NCI-H2196 treated with DMSO at 0.1 percent for 48 hours (cell line): Measurements from ENCODE around the gene XAB2.
A peak's percentile ranks its signal among the peaks of the same experiment; 100 is the strongest.

Source experiments
- DNase-seq: peaks from one replicate; lab custom pipeline; 2025; ENCODE audit not compliant: unreplicated experiment; lab: John Stamatoyannopoulos, UW

The XAB2 gene

DNA sequence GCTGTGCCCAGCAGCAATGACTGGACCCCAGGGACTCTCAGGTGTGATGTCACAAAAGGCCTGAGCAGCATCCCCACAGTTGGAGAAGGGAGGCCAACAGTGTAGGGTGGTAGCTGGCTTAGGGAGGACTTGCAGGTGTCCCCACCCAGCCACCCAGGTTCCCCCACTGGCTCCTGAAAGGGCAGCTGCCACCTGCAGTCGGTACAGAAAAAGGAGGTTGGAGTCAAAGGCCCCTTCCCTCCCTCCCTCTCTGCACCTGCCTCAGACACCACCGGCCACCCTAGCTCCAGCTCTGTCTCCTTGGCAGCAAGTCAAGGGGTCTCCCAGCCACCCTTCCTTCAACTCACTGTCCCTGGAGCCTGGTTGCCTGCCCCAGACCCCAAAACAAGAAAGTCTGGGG is 4.4 kb upstream of the XAB2 start, which contains the start of gene PCP2:
PCP2 (minus strand) TSS at position 22 of the 400 bp plus-strand sequence. CDS start 262 bp downstream, outside the sequence.
- DNase-seq, result no peak

DNA sequence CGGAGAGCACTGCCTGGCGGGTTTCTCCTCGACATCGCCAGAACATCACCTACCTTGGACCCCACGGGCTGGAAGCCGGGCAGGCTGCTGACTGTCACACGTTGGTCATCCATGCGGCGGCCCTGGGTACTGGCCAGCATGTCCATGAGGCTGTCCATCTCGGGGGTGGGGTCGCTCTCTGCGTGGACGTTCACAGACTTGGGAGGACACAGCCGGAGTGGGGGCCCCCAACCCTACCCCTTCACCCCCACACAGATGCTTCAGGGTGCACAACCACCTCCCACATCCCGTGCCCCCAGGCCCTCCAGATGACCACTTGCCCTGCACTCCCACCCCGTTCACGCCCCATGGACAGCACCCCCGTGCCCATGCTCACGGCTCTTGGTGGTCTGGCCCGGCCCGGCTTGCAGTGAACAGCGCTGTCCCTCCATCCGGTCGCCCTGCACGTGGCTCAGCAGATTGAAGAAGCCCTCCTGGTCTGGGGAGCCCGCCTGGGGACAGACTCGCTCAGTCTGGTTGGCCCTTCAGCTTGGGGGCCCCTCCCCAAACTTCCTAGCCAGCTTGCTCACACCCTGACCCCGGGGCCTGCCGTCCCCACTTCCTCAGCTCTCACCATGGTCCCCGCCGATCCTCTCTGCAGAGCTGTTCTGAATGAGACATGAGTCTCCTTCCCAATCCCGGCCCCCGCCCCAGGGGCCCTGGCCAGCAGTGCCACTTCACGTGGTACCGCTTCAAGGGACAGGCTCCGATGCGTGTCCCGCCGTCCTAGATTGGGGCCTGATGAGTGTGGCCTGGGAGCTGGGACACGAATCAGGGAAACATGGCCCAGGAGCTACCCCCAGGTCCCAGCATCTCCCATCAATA is 3.2 kb upstream of the XAB2 start:
- no peak for DNase-seq

DNA sequence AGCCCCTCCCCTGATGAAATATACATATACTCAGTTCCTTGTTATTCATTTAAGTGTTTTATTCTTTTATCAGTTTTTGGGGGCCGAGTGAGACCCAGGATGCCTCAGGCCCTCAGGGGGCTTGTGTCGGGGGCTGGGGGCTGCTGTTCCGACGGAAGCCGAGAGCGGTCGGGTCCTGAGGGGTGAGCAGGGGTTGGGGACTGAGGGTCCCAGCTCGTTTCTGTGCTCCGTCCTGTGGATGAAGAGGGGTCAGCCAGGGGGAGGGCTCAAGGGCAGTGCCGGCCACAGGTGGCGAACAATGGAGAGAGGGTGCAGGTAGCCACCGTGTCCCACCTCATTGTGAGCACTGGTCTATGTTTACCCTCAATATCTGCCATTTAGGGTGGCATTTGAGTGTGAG is 2.2 kb upstream of the XAB2 start:
- no peak for DNase-seq

DNA sequence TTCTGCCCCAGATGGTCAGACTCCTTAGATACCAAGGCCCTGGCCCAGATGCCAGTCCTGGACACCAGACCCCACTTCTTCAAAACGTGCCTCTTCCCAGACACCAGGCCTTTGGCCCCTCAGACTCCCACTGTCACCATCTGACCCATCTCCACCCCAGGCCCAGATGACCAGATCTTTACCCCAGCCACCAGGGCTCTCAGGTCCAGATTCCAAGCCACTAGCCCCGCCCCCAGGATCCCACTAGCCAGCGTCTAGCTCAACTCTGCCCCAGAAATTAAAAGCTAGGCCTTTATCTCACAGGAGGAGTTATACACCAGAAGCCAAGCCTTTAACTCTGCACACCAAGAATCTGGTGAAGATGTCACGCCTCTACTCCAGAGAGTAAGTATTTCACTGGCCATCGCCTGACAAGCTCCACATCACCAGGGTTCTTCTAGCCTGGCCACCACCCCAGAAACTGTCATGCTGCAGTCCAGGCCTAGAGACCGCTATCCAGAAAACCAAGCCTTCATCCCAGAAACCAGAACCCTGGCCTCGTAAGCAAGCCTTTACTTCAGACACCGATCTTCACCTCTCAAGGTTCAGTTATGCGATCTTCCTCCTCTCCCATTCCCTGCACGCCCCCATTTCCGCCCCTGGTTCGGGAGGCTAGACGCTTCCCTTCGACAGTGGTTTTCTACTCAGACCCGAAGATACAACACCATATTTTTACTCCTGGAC is 595 bp downstream of the XAB2 start:
- DNase-seq, result no peak

DNA sequence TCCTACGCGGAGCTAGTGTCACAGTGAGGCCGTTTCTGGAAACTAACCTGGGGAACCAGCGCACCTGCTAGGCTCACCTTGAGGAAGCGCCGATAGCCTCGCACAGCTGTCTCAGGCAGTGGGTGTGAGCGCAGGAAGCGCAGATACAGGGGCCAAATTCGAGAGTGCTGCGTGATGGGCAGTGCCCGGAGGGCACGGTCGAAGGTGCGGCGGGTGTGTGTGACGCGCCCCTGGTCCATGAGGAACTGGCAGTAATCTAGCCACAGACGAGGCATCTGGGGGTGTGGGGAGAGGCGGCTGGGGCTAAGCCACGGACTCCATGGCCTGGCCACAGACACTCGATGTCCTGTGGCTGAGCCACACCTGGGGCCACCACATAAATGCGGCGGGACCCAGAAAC is 2.2 kb downstream of the XAB2 start:
- no peak for DNase-seq

DNA sequence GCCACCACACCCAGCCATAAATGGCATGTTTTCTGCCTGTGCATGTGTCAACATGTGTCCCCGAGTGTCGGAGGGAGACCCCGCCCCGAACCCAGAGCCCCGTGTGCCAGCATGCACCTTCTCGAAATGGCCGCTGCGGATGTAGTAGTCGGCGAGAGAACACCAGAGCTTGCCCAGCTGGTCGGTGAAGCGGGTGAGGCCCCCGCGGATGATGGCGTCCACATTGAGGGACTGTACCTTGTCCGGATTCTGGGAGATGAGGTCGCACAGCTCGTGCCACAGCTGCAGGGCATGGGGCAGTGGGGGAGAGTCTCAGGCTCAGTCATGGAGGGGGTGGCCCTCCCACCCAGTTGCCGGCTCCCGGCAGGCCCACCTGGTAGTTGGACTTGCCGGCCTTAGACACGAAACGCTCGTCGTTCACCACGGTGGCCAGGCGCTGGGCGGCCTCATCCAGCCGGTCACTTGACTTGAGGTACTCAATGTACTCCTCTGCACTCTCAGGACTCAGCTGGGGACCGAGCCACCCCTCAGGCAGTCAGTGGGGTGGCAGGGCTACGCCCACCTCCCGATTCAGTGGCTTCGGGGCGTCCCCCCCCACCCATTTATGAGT is 3.5 kb downstream of the XAB2 start:
- no peak for DNase-seq

DNA sequence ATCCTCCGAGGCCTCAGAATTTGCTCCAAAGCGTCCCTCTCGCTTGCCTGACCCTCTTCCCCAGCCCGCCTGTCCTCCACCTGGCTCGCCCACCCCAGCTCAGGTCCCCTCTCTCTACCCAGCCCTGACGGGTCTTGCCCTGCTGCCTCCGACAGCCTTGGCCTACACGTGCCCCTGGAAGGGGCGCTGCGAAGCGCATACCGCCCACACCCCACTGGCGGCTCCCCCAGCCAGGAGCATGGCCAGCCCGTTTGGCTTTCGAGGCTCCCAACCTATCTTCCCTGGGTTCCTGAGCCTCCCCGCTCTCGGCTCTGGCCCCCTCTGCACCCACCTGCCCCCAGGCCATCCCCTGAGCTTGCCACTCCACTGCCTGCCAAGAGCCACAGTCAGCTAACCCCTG is 4.5 kb downstream of the XAB2 start:
- DNase-seq, result no peak

DNA sequence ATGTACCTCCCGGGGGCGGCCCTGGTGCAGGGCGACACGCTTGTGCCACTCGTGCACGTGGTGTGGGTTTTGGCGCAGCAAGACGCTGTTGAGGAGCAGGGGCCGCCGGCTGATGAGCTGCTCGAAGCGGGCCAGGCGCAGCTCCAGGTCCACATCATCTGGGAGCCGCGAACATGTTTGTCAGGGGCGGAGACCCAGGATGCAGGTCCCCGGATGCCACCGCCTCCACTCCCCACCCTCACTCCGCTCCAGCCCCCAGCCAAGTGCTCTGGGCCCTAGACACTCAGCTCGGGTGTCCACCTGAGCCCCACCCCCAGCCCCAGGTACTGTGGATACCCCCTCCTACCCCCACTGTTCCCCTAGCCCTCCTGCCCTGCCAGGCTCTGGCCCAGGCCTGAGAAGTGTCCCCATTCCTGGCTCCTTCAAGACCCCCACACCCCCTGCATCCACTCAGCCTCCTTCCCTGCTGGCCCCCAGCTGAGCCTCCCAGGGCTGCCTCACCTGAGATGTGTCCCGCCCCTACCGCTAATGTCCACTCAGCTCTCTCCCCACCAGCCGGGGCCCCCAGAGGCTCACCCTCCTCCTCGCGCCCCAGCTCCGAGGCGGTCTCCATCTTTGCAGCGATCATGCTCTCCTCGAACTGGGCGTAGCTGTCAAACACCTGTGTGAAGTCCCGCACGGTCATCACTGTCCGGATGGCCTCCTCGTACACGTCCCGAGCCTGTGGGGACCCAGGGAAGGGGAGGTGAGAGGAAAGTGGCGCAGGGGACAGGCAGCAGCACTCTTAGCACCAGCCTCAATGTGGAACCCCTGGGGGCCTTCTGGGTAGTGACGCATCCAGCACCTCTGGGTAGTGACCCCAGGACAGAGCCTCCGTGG is 5.4 kb downstream of the XAB2 start:
- no peak for DNase-seq

DNA sequence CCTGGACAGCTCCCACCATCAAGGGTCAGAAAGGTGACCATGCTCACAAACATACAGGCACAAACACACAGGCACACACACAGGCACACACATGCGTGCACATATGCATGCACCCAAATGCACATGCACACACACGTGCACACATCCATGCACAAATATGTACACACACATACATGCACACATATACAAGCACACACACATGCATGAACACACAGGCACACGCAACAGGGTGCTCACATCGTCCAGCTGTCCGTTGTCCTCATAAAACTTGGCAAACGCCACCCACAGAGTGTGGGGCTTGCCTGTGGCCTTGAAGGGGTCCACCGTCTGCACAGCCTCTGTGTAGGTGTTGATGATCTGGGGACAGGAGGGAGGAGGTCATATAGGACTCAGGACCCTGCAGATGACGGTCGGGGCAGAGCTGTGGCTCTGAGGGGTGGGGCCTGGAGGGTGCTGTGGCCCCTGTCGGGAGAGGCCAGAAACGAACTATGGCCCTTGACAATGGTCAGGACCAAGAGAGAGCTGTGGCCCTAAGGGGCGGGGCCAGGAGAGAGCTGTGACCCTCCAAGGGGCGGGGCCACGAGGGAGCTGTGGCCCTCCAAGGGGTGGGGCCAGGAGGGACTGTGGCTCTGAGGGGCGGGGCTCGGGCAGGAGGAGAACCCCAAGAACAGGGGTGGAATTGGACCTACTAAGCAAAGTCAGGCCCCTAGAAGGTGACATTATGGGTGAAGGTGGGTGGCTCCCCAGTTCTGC is 6.2 kb downstream of the XAB2 start:
- DNase-seq, result no peak

DNA sequence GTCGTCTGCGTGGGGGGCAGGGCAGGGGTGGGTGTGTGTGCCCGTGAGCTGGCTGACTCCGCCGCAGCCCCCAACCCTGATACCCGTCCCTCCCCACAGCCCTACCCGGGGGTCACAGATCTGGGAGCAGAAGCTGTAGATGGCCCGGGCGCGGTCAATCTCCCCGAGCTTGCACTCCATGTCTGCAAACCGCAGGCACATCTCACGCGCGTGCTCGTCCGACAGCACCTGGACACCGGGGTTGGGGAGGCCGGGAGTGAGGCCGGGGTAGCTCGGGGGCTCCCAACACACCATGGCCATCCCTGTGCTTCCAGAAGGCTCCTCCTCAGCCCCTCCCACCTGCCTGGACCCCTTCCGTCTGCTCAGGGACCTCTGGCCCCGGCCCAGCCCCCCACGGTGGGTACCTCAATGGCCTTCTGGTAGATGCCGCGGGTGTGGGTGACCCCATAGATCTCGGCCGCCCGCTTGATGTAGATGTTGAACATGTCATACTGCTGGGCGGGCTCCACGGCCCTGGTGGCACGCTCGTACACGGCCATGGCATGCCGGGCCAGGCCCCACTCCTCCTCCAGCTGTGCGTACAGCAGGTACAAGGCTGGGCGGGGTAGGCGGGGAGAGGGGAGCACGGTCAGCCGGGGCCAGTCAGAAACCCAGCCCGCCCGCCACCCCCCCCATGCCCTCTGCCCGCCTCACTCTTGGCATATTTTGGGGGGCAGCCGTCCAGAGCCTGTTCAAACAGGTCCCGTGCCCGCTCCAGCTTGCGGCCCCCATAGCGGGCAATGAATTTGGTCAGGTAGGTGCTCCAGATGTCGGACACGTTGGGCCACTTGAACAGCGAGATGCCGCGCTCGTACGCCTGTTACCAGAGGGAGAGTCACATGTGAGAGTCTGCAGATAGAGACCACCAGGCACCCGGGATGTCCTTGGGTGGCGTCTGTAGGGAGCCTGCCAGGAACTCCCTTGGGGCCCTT is 8.6 kb downstream of the XAB2 start:
- DNase-seq, result no peak

DNA sequence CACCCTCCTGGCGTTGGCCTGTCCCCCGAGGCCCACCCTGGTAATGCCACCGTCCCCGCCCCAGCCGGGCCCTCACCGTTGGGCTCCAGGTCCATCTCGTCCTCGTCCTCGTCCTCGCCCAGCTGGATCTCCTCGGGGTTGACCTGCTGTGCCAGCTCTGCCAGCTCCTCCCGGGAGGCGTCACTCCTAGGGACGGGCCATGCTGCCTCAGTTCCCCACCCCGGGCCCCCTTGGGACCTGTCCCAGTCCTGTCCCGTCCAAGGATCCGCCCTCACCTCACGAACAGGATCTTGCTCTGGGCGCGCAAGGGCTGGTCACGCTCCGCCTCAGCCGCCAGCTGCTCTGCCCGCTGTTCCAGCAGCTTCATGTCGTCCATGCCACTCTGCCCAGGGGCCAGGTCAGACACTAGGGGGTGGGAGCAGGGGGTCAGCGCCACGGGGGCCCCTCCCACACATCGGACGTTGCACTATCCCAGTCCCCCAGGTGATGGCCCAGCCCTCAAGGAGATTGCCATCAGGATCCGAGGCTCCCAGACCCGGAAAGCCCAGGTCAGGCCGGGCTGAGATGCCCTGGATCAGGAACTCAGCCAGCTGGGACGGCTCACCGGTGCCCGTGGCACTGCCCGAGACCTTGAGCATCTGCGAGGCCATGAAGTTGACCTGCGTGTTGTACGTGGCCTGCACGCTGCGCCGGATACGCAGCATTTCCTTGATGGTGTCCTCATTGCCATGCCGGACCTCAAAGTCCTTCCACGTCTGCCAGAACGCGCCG is 9.5 kb downstream of the XAB2 start:
- DNase-seq, result no peak

DNA sequence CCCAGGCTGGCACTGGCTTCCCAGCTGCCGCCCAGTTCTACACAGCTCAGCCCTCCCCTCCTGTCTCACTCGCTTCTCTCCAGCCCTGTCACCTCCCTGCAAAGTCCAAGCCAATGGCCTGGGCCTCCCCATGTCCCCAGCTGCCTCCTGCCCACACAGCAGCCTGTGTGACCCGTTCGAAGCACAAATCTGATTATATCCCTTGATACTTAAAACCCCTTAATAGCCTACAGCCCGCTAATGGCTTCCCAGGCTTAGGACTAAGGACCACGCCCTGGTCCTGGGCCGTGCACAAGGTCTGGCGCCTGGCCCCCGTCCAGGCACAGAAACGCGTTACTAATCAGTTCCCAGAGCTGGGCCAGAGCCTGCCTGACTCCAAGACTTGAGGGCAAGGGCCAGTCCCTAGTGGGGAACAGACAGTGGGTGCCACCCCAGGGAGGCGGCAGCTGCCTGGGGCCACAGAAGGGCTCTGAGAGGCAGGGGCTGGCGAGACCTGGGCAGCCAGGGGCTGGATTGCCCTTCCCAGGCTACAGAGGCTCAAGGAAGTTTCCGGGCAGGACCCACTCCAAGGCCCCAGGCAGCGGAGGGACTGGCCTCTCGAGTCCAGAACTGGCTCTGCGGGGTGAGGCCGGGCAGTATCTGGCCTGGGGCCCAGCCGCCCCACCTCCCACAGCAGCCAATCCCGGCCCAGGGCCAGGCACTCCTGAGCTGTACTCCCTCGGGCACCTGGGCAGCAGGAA is 10.4 kb downstream of the XAB2 start:
- peak; percentile 81 for DNase-seq

DNA sequence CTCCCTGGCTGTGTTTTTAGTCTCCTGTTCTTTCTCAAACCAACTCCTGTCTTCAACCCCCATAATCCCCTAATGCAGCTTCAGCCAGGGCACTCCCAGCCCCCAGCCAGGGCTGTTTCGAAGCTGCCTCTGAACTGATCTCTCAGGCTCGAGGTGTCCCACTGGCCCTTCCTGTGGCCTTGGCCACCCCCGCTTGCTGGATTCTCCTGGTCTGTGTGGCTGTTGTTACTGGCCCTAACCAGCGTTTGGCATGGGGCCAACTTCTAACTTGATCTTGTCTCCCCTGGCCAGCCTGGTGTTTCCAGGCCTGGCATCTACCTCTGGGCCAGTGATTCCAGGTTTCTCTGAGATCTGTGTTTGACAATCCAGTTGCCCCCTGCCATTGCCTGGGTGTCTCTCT is 11.0 kb downstream of the XAB2 start:
- peak; percentile 34 for DNase-seq

DNA sequence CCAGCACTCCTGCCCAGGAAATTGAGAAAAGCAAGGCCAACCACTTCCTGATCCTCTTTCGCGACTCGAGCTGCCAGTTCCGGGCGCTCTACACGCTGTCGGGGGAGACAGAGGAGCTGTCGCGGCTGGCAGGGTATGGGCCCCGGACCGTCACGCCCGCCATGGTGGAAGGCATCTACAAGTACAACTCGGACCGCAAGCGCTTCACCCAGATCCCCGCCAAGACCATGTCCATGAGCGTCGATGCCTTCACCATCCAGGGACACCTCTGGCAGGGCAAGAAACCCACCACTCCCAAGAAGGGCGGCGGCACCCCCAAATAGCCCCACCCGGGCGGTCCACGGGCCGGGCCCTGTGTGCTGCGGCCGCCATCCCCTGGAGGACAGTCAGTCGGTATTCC is 11.6 kb downstream of the XAB2 start:
- no peak for DNase-seq

DNA sequence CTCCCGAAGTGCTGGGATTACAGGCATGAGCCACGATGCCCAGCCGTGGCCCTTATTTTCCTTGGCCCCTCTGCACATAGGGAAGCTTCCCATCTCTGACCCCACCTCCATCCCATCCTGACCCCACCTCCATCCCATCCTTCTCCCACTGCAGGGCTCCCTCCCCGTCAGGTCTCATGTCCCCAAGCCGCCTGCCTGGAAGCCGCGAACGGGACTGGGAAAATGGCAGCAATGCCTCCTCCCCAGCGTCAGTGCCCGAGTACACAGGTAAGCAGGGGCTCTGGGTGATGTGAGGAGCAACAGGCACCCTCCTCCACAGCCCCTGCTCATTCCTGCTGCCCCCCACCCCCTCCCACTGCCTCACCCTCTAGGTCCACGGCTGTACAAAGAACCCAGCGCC is 12.2 kb downstream of the XAB2 start:
- no peak for DNase-seq

DNA sequence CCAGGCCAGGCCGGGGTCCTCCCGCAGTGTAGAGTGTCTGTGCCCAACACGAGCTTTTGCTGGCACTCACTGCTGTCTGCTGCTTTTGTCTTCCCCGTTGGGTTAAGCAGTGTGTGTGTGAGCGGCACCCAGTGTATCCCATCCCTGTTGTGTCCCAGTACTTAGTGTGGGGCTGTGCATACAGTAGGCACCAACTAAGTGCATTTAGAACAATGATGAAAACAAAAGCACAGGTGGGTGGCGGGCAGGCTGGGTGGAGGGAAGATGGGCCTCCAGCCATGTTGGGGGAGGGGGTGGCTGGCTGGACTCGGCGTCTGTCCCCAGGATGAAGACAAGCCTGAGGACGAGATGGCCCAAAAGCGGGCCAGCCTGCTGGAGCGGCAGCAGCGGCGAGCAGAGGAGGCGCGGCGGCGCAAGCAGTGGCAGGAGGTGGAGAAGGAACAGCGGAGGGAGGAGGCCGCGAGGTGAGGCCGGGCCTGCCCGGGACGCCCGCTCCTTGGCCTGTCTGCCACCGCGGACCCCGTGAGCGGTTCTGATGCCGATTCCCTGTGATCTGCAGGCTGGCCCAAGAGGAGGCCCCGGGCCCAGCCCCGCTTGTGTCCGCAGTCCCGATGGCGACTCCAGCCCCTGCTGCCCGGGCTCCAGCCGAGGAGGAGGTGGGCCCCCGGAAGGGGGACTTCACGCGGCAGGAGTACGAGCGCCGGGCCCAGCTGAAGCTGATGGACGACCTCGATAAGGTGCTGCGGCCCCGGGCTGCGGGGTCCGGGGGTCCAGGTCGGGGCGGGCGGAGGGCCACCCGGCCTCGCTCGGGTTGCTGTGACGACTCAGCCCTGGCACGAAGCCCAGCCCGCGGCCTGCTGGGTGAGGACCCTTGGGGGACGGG is 14.2 kb downstream of the XAB2 start:
- DNase-seq, result no peak
